Effector memory CD8-positive, alpha-beta T cell (primary cell): Measurements from ENCODE around the gene RUNX3.

ENCODE experiments used
- ATAC-seq: fragments of 150-1000 bp; cut with Tn5 transposase; replicated peaks from 2 replicates; pipeline ENCODE4 v1.10.0; 2021; ENCODE audit warnings: mild to moderate bottlenecking, moderate library complexity
- DNase-seq, 3 experiments: peaks; one replicate each; pipeline ENCODE4 v3.0.0; 2021
- H3K27ac Mint-ChIP-seq, 2 donors: one replicate each; pipeline ENCODE4 v1.8.0; 2022; ENCODE audit warnings: mild to moderate bottlenecking in 2 of 2, mixed read lengths in 2 of 2, moderate library complexity in 2 of 2
- H3K27me3 Mint-ChIP-seq, 2 donors: one replicate each; pipeline ENCODE4 v1.8.0; 2022; ENCODE audit warnings: mixed read lengths in 2 of 2
- H3K36me3 Mint-ChIP-seq: one replicate; pipeline ENCODE4 v1.8.0; 2022; ENCODE audit warnings: mild to moderate bottlenecking, moderate library complexity, mixed read lengths; ENCODE audit not compliant: insufficient read depth
- H3K4me1 Mint-ChIP-seq, 2 donors: one replicate each; pipeline ENCODE4 v1.8.0; 2022; ENCODE audit warnings: low read depth in 2 of 2, mixed read lengths in 2 of 2
- H3K4me3 Mint-ChIP-seq, 2 donors: one replicate each; pipeline ENCODE4 v1.8.0; 2022; ENCODE audit warnings: mild to moderate bottlenecking in 2 of 2, mixed read lengths in 2 of 2, moderate library complexity in 2 of 2
- H3K9me3 Mint-ChIP-seq, 2 donors: one replicate each; pipeline ENCODE4 v1.8.0; 2022; ENCODE audit warnings: mixed read lengths in 2 of 2

Gene RUNX3

GRCh38 chr1:24935196-24935526 lies 5.1 kb upstream of the RUNX3 start:
- no peaks in the 10 kb centered on the region for H3K9me3 Mint-ChIP-seq
- peak overlapping the region in 1 of 2 donors; percentile 44 for H3K27ac Mint-ChIP-seq
- peaks cover 36% of the 10 kb centered on the region for H3K36me3 Mint-ChIP-seq
- DNase-seq, result no peak
- peaks cover 33 to 36% of the 10 kb centered on the region in 2 donors for H3K4me1 Mint-ChIP-seq
- no peak overlapping the region for H3K4me3 Mint-ChIP-seq
- no peaks in the 10 kb centered on the region for H3K27me3 Mint-ChIP-seq
- no peak for ATAC-seq

- Mint-ChIP-seq H3K9me3 (no peaks in the 10 kb centered on the region), H3K36me3 (peaks cover 40% of the 10 kb centered on the region), H3K27me3 (no peaks in the 10 kb centered on the region), H3K4me3 (no peak overlapping the region), H3K27ac (peak overlapping the region in 1 of 2 donors; percentile 71), H3K4me1 (peaks cover 30 to 35% of the 10 kb centered on the region in 2 donors)
- no peak for ATAC-seq
- no peak for DNase-seq
Observed at GRCh38 chr1:24934310-24935195, 4.5 kb upstream of the RUNX3 start.

- peaks cover 50% of the 10 kb centered on the region for H3K36me3 Mint-ChIP-seq
- peaks cover 30 to 37% of the 10 kb centered on the region in 2 donors for H3K4me1 Mint-ChIP-seq
- peak overlapping the region in 1 of 2 donors; percentile 81 for H3K27ac Mint-ChIP-seq
- H3K4me3 Mint-ChIP-seq, result peak overlapping the region; percentile 70 to 75
- H3K27me3 Mint-ChIP-seq, result no peaks in the 10 kb centered on the region
- H3K9me3 Mint-ChIP-seq, result no peaks in the 10 kb centered on the region
- DNase-seq (no peak), ATAC-seq (no peak)
Observed at GRCh38 chr1:24933468-24933867, 3.4 kb upstream of the RUNX3 start.

GRCh38 chr1:24932725-24933294 lies 2.7 kb upstream of the RUNX3 start:
- H3K4me1 Mint-ChIP-seq, result peaks cover 33 to 37% of the 10 kb centered on the region in 2 donors
- H3K36me3 Mint-ChIP-seq, result peaks cover 57% of the 10 kb centered on the region

GRCh38 chr1:24932284-24932683 lies 2.2 kb upstream of the RUNX3 start:
- Mint-ChIP-seq H3K4me1 (peaks cover 38 to 41% of the 10 kb centered on the region in 2 donors), H3K9me3 (no peaks in the 10 kb centered on the region), H3K4me3 (peak overlapping the region; percentile 70 to 75), H3K27ac (peak overlapping the region in 1 of 2 donors; percentile 81), H3K36me3 (peaks cover 60% of the 10 kb centered on the region), H3K27me3 (no peaks in the 10 kb centered on the region)
- ATAC-seq, result peak; percentile 5
- DNase-seq, result peak in 2 of 3 experiments; percentile 43 to 66

More at GRCh38 chr1:24932725-24933294, 2.7 kb upstream of the RUNX3 start:
- DNase-seq (no peak), ATAC-seq (no peak)
- Mint-ChIP-seq H3K27me3 (no peaks in the 10 kb centered on the region), H3K27ac (peak overlapping the region in 1 of 2 donors; percentile 81), H3K9me3 (no peaks in the 10 kb centered on the region), H3K4me3 (peak overlapping the region; percentile 70 to 75)

GRCh38 chr1:24931468-24932231 lies 1.6 kb upstream of the RUNX3 start:
- Mint-ChIP-seq H3K27ac (peak overlapping the region in 1 of 2 donors; percentile 100), H3K4me1 (peaks cover 41 to 45% of the 10 kb centered on the region in 2 donors), H3K27me3 (no peaks in the 10 kb centered on the region), H3K36me3 (peaks cover 63% of the 10 kb centered on the region), H3K9me3 (no peaks in the 10 kb centered on the region), H3K4me3 (peak overlapping the region; percentile 75 to 98)
- DNase-seq (no peak), ATAC-seq (no peak)

- Mint-ChIP-seq H3K9me3 (no peaks in the 10 kb centered on the region), H3K36me3 (peaks cover 67% of the 10 kb centered on the region), H3K27me3 (no peaks in the 10 kb centered on the region), H3K4me1 (peaks cover 44 to 48% of the 10 kb centered on the region in 2 donors), H3K4me3 (peak overlapping the region; percentile 75 to 98), H3K27ac (peak overlapping the region; percentile 90 to 100)
- ATAC-seq (no peak), DNase-seq (no peak)
Observed at GRCh38 chr1:24931146-24931467, 1.0 kb upstream of the RUNX3 start.

- H3K9me3 Mint-ChIP-seq, result no peaks in the 10 kb centered on the region
- peak overlapping the region; percentile 98 for H3K4me3 Mint-ChIP-seq
- DNase-seq (peak in 2 of 3 experiments; percentile 58 to 63), ATAC-seq (peak; percentile 11)
- no peaks in the 10 kb centered on the region for H3K27me3 Mint-ChIP-seq
- H3K36me3 Mint-ChIP-seq, result peaks cover 82% of the 10 kb centered on the region
- peaks cover 56 to 62% of the 10 kb centered on the region in 2 donors for H3K4me1 Mint-ChIP-seq
- H3K27ac Mint-ChIP-seq, result peak overlapping the region; percentile 100
Observed at GRCh38 chr1:24929398-24930259, 447 bp downstream of the RUNX3 start.

- peak overlapping the region; percentile 98 for H3K4me3 Mint-ChIP-seq
- peaks cover 53 to 54% of the 10 kb centered on the region in 2 donors for H3K4me1 Mint-ChIP-seq
- peak overlapping the region; percentile 100 for H3K27ac Mint-ChIP-seq
- no peaks in the 10 kb centered on the region for H3K9me3 Mint-ChIP-seq
- peaks cover 83% of the 10 kb centered on the region for H3K36me3 Mint-ChIP-seq
- no peaks in the 10 kb centered on the region for H3K27me3 Mint-ChIP-seq
- peak; percentile 67 to 77 (median 69) for DNase-seq
- peak; percentile 21 for ATAC-seq
Observed at GRCh38 chr1:24928689-24929397, 1.2 kb downstream of the RUNX3 start.

GRCh38 chr1:24927988-24928688 lies 1.9 kb downstream of the RUNX3 start:
- ATAC-seq (no peak), DNase-seq (no peak)
- peaks cover 90% of the 10 kb centered on the region for H3K36me3 Mint-ChIP-seq
- H3K27me3 Mint-ChIP-seq, result no peaks in the 10 kb centered on the region
- H3K4me1 Mint-ChIP-seq, result peaks cover 54 to 55% of the 10 kb centered on the region in 2 donors
- H3K9me3 Mint-ChIP-seq, result no peaks in the 10 kb centered on the region
- peak overlapping the region; percentile 100 for H3K27ac Mint-ChIP-seq
- peak overlapping the region; percentile 98 for H3K4me3 Mint-ChIP-seq

- H3K27me3 Mint-ChIP-seq, result no peaks in the 10 kb centered on the region
- peak overlapping the region; percentile 100 for H3K27ac Mint-ChIP-seq
- peak in 1 of 3 experiments; percentile 39 for DNase-seq
- peaks cover 52 to 55% of the 10 kb centered on the region in 2 donors for H3K4me1 Mint-ChIP-seq
- ATAC-seq, result no peak
- H3K9me3 Mint-ChIP-seq, result no peaks in the 10 kb centered on the region
- peaks cover 94% of the 10 kb centered on the region for H3K36me3 Mint-ChIP-seq
- peak overlapping the region; percentile 98 for H3K4me3 Mint-ChIP-seq
Observed at GRCh38 chr1:24927473-24927872, 2.6 kb downstream of the RUNX3 start.
